GM21723 (cell line): ENCODE data around the gene GALNT5.
A peak's percentile ranks its signal among the peaks of the same experiment; 100 is the strongest.

Experiments used
- ATAC-seq: cut with Tn5 transposase; IDR thresholded peaks from one replicate; pipeline ENCODE4 v1.9.1; 2021; ENCODE audit warnings: mild to moderate bottlenecking, moderate library complexity; ENCODE audit not compliant: unreplicated experiment

GALNT5 gene

GRCh38 chr2:157283468-157283867, 26.0 kb downstream of the GALNT5 start:
- ATAC-seq, result no peak

- no peak for ATAC-seq
These were observed 29.7 kb downstream of the GALNT5 start for GRCh38 chr2:157287160-157287559.

- no peak for ATAC-seq
These were observed 33.0 kb downstream of the GALNT5 start for GRCh38 chr2:157290525-157290924.

- ATAC-seq, result no peak
These were observed 33.5 kb downstream of the GALNT5 start for GRCh38 chr2:157291018-157291417.

- no peak for ATAC-seq
These were observed 35.3 kb downstream of the GALNT5 start for GRCh38 chr2:157292853-157293252.

GRCh38 chr2:157296490-157296889, 39.0 kb downstream of the GALNT5 start:
- ATAC-seq, result no peak

- ATAC-seq, result no peak
These were observed 39.5 kb downstream of the GALNT5 start for GRCh38 chr2:157296958-157297357.

- ATAC-seq, result no peak
These were observed 43.8 kb downstream of the GALNT5 start for GRCh38 chr2:157301307-157301706.

GRCh38 chr2:157302492-157303099, 45.1 kb downstream of the GALNT5 start:
- ATAC-seq, result peak; percentile 82

- ATAC-seq, result no peak
These were observed 46.1 kb downstream of the GALNT5 start for GRCh38 chr2:157303612-157304011.

GRCh38 chr2:157304811-157305722, 47.6 kb downstream of the GALNT5 start:
- no peak for ATAC-seq

GRCh38 chr2:157305723-157306110, 48.2 kb downstream of the GALNT5 start:
- no peak for ATAC-seq

- no peak for ATAC-seq
These were observed 49.5 kb downstream of the GALNT5 start for GRCh38 chr2:157307021-157307420.

GRCh38 chr2:157309878-157310277, 52.4 kb downstream of the GALNT5 start:
- no peak for ATAC-seq

- no peak for ATAC-seq
These were observed 54.2 kb downstream of the GALNT5 start for GRCh38 chr2:157311706-157312105.

- ATAC-seq, result no peak
These were observed 55.5 kb downstream of the GALNT5 start for GRCh38 chr2:157312866-157313486.

- no peak for ATAC-seq
These were observed 58.4 kb downstream of the GALNT5 start for GRCh38 chr2:157315901-157316300.

- ATAC-seq, result no peak
These were observed 61.4 kb downstream of the GALNT5 start for GRCh38 chr2:157318884-157319283.

GRCh38 chr2:157319795-157320194, 62.3 kb downstream of the GALNT5 start:
- ATAC-seq, result no peak

GRCh38 chr2:157320409-157320808, 62.9 kb downstream of the GALNT5 start:
- ATAC-seq, result no peak

GRCh38 chr2:157321466-157321865, 64.0 kb downstream of the GALNT5 start:
- no peak for ATAC-seq

GRCh38 chr2:157322432-157322831, 64.9 kb downstream of the GALNT5 start:
- no peak for ATAC-seq
